ENCODE data around the gene SEZ6.

SEZ6 gene

GRCh38 chr17:28977659-28978355 lies 28.0 kb downstream of the SEZ6 start:
- no peak for DNase-seq (ENCODE audit: low read depth, low spot score)

- DNase-seq (ENCODE audit: low read depth, low spot score), result no peak
Observed at GRCh38 chr17:28975646-28976045, 30.2 kb downstream of the SEZ6 start.

GRCh38 chr17:28975031-28975430 lies 30.8 kb downstream of the SEZ6 start:
- DNase-seq (ENCODE audit: low read depth, low spot score), result no peak

GRCh38 chr17:28974451-28974850 lies 31.4 kb downstream of the SEZ6 start:
- no peak for DNase-seq (ENCODE audit: low read depth, low spot score)

GRCh38 chr17:28973425-28973824 lies 32.4 kb downstream of the SEZ6 start:
- no peak for DNase-seq (ENCODE audit: low read depth, low spot score)

GRCh38 chr17:28972437-28972836 lies 33.4 kb downstream of the SEZ6 start:
- no peak for DNase-seq (ENCODE audit: low read depth, low spot score)

- DNase-seq (ENCODE audit: low read depth, low spot score), result no peak
Observed at GRCh38 chr17:28970879-28971278, 35.0 kb downstream of the SEZ6 start.

GRCh38 chr17:28969706-28970393 lies 36.0 kb downstream of the SEZ6 start:
- no peak for DNase-seq (ENCODE audit: low read depth, low spot score)

GRCh38 chr17:28968914-28969295 lies 36.9 kb downstream of the SEZ6 start:
- DNase-seq (ENCODE audit: low read depth, low spot score), result no peak

- DNase-seq (ENCODE audit: low read depth, low spot score), result no peak
Observed at GRCh38 chr17:28968231-28968913, 37.5 kb downstream of the SEZ6 start.

- no peak for DNase-seq (ENCODE audit: low read depth, low spot score)
Observed at GRCh38 chr17:28967221-28968135, 38.4 kb downstream of the SEZ6 start.

GRCh38 chr17:28963841-28964240 lies 42.0 kb downstream of the SEZ6 start:
- DNase-seq (ENCODE audit: low read depth, low spot score), result no peak

- no peak for DNase-seq (ENCODE audit: low read depth, low spot score)
Observed at GRCh38 chr17:28963055-28963611, 42.7 kb downstream of the SEZ6 start.

GRCh38 chr17:28961391-28961790 lies 44.4 kb downstream of the SEZ6 start:
- DNase-seq (ENCODE audit: low read depth, low spot score), result no peak

- DNase-seq (ENCODE audit: low read depth, low spot score), result no peak
Observed at GRCh38 chr17:28960256-28961061, 45.4 kb downstream of the SEZ6 start.

GRCh38 chr17:28959471-28959871 lies 46.4 kb downstream of the SEZ6 start:
- DNase-seq (ENCODE audit: low read depth, low spot score), result no peak

- no peak for DNase-seq (ENCODE audit: low read depth, low spot score)
Observed at GRCh38 chr17:28958820-28959455, 46.9 kb downstream of the SEZ6 start.

- DNase-seq (ENCODE audit: low read depth, low spot score), result no peak
Observed at GRCh38 chr17:28957992-28958355, 47.9 kb downstream of the SEZ6 start.

- DNase-seq (ENCODE audit: low read depth, low spot score), result no peak
Observed at GRCh38 chr17:28957277-28957991, 48.4 kb downstream of the SEZ6 start.

- DNase-seq (ENCODE audit: low read depth, low spot score), result no peak
Observed at GRCh38 chr17:28956861-28957260, 49.0 kb downstream of the SEZ6 start.

All from iPS DF 19.7 (cell line).